ENCODE measurements around the gene AMIGO2. TPM values are rescaled to one million over a fixed set of nuclear protein-coding genes. Genes with fewer than 3 reads are reported as not detected.

The AMIGO2 gene
- total and polyA plus RNA-seq, 9 of the 15 experiments (the other 6 are each of a cell fraction or from before 2014, with no cell fraction given) = 2.0 to 8.3 (median 3.8) TPM

- H3K27me3 ChIP-seq (ENCODE audit: control insufficient read depth in 2 of 2, insufficient read depth in 2 of 2, low read length in 2 of 2) = peaks cover 2 to 4% of the 10 kb centered on the region in 2 experiments; a peak in 2 of 5 replicates
- DNase-seq (ENCODE audit: extremely low read depth in 1 of 4, low spot score in 3 of 4) (no peak), ATAC-seq (no peak), FAIRE-seq (no peak)
- H3K4me3 ChIP-seq = no peak overlapping the region
- H3K9me1 ChIP-seq (ENCODE audit: control insufficient read depth, insufficient read depth, low read length) = no peaks in the 10 kb centered on the region
- H3K4me2 ChIP-seq (ENCODE audit: insufficient read depth, low read length) = no peak overlapping the region
- H4K20me1 ChIP-seq (replicated peaks; ENCODE audit: control insufficient read depth, insufficient read depth, low read length) = no peaks in the 10 kb centered on the region
- CTCF ChIA-PET (ENCODE audit: low intra/inter-chr PET ratio) = interaction anchor here (0.6 kb wide), 1 partner anchor 449 kb away, joined by 3 read pairs; no protein-coding TSS in a partner anchor
- no TSS peak for BruUV-seq (replicated peaks)
- no peak overlapping the region for H3K27ac ChIP-seq (ENCODE audit: extremely low read depth, low read depth, low read length)
- no peak overlapping the region for H3K9ac ChIP-seq (ENCODE audit: insufficient read depth in 1 of 2, low read depth in 2 of 2, low read length in 2 of 2)
- WGBS (ENCODE audit: insufficient coverage, low coverage, missing lambda C conversion rate) = 17% methylated on average over 5 of the region's 5 CpGs
- no peak overlapping the region for H2AFZ ChIP-seq (ENCODE audit: low read depth, low read length)
- no peaks in the 10 kb centered on the region for H3K4me1 ChIP-seq (replicated peaks in 1 of 2; ENCODE audit: control insufficient read depth in 2 of 2, insufficient read depth in 2 of 2, low read length in 2 of 2)
- in situ Hi-C loops (cut with MboI) = no loop called here
- POLR2A ChIA-PET = no interaction called here
- H3K9me3 ChIP-seq (replicated peaks; ENCODE audit: control insufficient read depth, insufficient read depth, low read depth, low read length) = no peaks in the 10 kb centered on the region
- no peaks in the 10 kb centered on the region for H3K36me3 ChIP-seq (ENCODE audit: control insufficient read depth, insufficient read depth, low read length)
- intact Hi-C loops (cut with micrococcal nuclease) = loop anchor here (10.0 kb wide), 1 partner anchor 883 kb away; no protein-coding TSS in a partner anchor
- H3K79me2 ChIP-seq (ENCODE audit: control insufficient read depth, insufficient read depth, low read length) = no peaks in the 10 kb centered on the region
- no peak for TF ChIP-seq HMBOX1 (IDR thresholded peaks at IDR 0.05)
- TF ChIP-seq GTF2B (IDR thresholded peaks at IDR 0.05; ENCODE audit: extremely low read depth, insufficient read length) = no peak
- no peak for TF ChIP-seq MECOM (CRISPR knock-in tag; IDR thresholded peaks at IDR 0.05)
- TF ChIP-seq PRPF4 (IDR thresholded peaks at IDR 0.05; ENCODE audit: insufficient read depth, low read depth, low read length, poor library complexity, severe bottlenecking) = no peak
- no peak for TF ChIP-seq ZNF655 (CRISPR knock-in tag; IDR thresholded peaks at IDR 0.05)
- TF ChIP-seq SAFB (IDR thresholded peaks at IDR 0.05; ENCODE audit: borderline replicate concordance, low read depth, low read length) = no peak
- TF ChIP-seq ZBTB33 (CRISPR knock-in tag; IDR thresholded peaks at IDR 0.05) = no peak
- no peak for TF ChIP-seq CBX2 (IDR thresholded peaks at IDR 0.05; ENCODE audit: insufficient read depth, low read length, poor library complexity, severe bottlenecking)
- TF ChIP-seq MCM7 (IDR thresholded peaks at IDR 0.05) = no peak
- TF ChIP-seq HIVEP1 (CRISPR knock-in tag; IDR thresholded peaks at IDR 0.05) = no peak
- TF ChIP-seq KLF1 (tag; IDR thresholded peaks at IDR 0.05) = no peak
- TF ChIP-seq FOXA1 (IDR thresholded peaks at IDR 0.05; ENCODE audit: borderline replicate concordance) = no peak
These were observed 51.6 kb downstream of the AMIGO2 start for GRCh38 chr12:47028186-47028585.
